Neuron (in vitro differentiated cells): Measurements from ENCODE around the gene GCDH.

Experiments
- H2AFZ ChIP-seq: one replicate; pipeline ENCODE4 v1.6.1; 2013; ENCODE audit warnings: low read depth, mild to moderate bottlenecking, inconsistent platforms, low read length, moderate library complexity
- H3K27me3 ChIP-seq: one replicate; pipeline ENCODE4 v1.6.1; 2013; ENCODE audit warnings: low read length; ENCODE audit not compliant: insufficient read depth
- H3K36me3 ChIP-seq: one replicate; pipeline ENCODE4 v1.6.1; 2013; ENCODE audit warnings: low read length; ENCODE audit not compliant: insufficient read depth
- H3K4me1 ChIP-seq: one replicate; pipeline ENCODE4 v1.6.1; 2013; ENCODE audit warnings: low read length; ENCODE audit not compliant: insufficient read depth
- H3K4me3 ChIP-seq: 2 replicates; pipeline ENCODE4 v1.5.1; 2013; ENCODE audit warnings: mild to moderate bottlenecking, low read length, moderate library complexity
- H3K9me3 ChIP-seq: one replicate; pipeline ENCODE4 v1.6.1; 2013; ENCODE audit warnings: low read length

GCDH gene

DNA sequence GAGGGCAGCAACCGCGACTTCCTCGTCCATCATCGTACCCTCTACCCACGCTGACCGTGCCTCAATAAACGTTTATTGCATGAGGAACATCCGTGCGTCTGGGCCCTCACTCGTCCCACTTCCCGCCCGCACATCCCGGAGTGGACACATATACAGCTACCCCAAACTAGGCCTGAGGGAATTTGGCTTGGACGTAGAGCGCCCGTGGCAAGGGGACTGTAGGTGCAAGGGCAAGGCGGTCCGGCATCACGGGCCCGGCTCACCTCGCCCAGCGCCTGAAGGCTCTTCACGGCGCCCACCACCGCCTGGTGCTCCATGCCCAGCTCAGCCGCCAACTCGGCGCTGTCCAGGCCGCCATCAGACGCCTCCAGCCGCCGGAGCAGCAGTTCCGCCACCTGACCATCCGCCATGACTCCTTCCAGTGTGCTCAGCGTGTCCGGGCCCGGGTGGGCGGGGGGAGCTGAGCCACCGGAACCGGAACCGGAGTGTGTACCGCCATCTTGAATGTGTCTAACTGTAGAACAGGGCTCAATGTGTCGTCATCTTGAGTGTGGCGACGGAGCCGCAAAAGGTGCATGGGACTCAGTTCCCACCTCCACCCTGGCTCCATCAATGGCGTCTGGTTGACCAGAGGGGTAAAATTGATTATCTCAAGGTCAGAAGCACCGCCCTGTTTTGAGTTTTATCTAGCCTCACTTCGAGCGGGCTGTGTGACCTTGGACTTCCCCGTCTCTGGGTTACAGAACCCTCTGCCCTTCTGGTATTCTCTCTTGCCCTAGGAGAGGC, 42.5 kb downstream of the GCDH start, which contains the start of gene FARSA:
Gene FARSA (minus strand): TSS at position 425 of the 786 bp plus-strand sequence. CDS start 15 bp downstream, at position 410.
- H3K9me3 ChIP-seq = no peaks in the 10 kb centered on the region
- H2AFZ ChIP-seq = peak within 1 kb of the TSS; percentile 44
- H3K4me3 ChIP-seq = peak within 1 kb of the TSS; percentile 82
- peaks cover 16% of the 10 kb centered on the region for H3K4me1 ChIP-seq
- peaks cover 22% of the 10 kb centered on the region for H3K36me3 ChIP-seq
- H3K27me3 ChIP-seq = no peaks in the 10 kb centered on the region

GRCh38 chr19:12935071-12935470, 44.1 kb downstream of the GCDH start:
- H3K27me3 ChIP-seq = no peaks in the 10 kb centered on the region
- H2AFZ ChIP-seq = no peak overlapping the region
- peaks cover 13% of the 10 kb centered on the region for H3K36me3 ChIP-seq
- H3K9me3 ChIP-seq = no peaks in the 10 kb centered on the region
- H3K4me3 ChIP-seq = no peak overlapping the region
- H3K4me1 ChIP-seq = peaks cover 25% of the 10 kb centered on the region

GRCh38 chr19:12936582-12936981, 45.6 kb downstream of the GCDH start:
- H2AFZ ChIP-seq = no peak overlapping the region
- no peak overlapping the region for H3K4me3 ChIP-seq

DNA sequence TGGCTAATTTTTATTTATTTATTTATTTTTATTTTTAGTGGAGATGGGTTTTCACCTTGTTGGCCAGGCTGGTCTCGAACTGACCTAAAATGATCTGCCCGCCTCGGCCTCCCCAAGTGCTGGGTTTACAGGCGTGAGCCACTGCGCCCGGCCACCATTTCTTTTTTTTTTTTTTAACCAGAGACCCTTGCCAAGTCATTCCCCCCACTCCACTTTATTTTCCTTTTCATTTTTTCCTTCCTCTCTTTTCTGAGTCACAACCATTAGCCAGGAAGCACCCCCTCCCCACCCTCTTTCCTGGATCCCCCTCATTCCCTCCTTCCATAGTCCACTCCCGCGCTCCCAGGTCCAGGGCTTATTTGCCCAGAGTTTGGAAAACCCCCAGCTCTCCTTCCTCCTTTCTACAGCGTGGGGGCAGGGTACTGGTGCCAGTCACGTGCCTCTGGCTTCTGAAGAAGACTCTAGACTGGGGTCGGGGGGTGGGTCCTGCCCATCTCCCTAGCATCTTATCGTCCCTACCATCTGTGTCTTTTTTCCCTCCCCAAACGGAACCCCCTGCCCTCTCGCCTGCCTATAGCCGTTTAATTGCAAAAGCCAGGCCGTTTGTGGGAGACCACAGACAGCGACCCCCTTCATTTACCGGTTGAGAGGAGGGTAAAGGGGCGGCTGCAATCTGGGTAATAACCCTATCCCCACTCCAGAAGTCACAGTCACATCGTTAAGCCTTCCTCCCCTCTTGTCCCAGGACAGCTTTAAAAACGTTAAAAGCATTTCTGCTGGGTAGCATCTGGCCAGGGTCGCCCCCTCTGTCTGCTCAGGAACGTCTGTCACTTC, 46.4 kb downstream of the GCDH start:
- Histone ChIP-seq H3K4me3 (peak overlapping the region; percentile 83), H2AFZ (peak overlapping the region; percentile 50), H3K27me3 (no peaks in the 10 kb centered on the region), H3K36me3 (peaks cover 26% of the 10 kb centered on the region), H3K9me3 (no peaks in the 10 kb centered on the region), H3K4me1 (peaks cover 29% of the 10 kb centered on the region)

More at GRCh38 chr19:12936582-12936981, 45.6 kb downstream of the GCDH start:
- Histone ChIP-seq H3K9me3 (no peaks in the 10 kb centered on the region), H3K27me3 (no peaks in the 10 kb centered on the region), H3K36me3 (peaks cover 20% of the 10 kb centered on the region), H3K4me1 (peaks cover 30% of the 10 kb centered on the region)

DNA sequence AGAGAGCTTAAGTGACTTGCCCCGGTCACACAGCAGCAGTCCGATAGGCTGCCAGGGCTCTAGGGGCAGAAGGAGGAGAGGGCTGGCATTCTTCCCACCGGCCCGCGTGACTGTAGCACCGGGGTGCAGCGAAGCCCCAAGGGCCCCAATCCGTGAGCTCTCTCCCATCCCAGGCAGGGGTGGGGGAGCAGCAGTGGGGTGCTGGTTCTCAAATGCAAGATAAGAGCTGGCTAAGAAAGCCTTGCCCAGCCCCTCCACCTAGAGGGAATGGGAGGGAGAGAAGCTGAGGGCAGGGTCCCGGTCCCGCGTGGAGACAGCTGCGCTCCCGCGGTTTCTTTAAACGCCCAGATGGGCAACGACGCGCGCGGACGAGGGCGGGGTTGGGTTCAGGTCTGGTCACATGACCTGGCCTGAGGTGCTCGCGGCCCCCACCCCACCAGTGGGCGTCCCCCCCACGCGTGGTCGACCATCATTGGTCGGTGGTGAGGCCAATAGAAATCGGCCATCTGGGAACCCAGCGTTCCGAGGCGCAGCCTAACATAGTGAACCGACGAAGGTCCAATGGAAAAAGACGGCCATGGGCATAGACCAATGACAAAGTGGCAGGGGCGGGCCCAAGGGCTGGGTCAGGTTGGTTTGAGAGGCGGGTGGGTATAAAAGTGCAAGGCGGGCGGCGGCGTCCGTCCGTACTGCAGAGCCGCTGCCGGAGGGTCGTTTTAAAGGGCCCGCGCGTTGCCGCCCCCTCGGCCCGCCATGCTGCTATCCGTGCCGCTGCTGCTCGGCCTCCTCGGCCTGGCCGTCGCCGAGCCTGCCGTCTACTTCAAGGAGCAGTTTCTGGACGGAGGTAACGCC, 47.2 kb downstream of the GCDH start, which contains the start of gene CALR:
Gene CALR (plus strand): TSS at position 683 of the 852 bp plus-strand sequence. CDS start 71 bp downstream, at position 754.
- no peaks in the 10 kb centered on the region for H3K9me3 ChIP-seq
- H3K36me3 ChIP-seq = peaks cover 28% of the 10 kb centered on the region
- peaks cover 24% of the 10 kb centered on the region for H3K4me1 ChIP-seq
- H2AFZ ChIP-seq = peak within 1 kb of the TSS; percentile 50
- peak within 1 kb of the TSS; percentile 83 for H3K4me3 ChIP-seq
- no peaks in the 10 kb centered on the region for H3K27me3 ChIP-seq

GRCh38 chr19:12938779-12939601, 48.0 kb downstream of the GCDH start:
- Histone ChIP-seq H3K4me1 (peaks cover 24% of the 10 kb centered on the region), H3K9me3 (no peaks in the 10 kb centered on the region), H3K27me3 (no peaks in the 10 kb centered on the region), H3K36me3 (peaks cover 37% of the 10 kb centered on the region), H2AFZ (no peak overlapping the region), H3K4me3 (peak overlapping the region; percentile 83)

GRCh38 chr19:12939975-12940423, 49.0 kb downstream of the GCDH start:
- Histone ChIP-seq H3K4me1 (peaks cover 24% of the 10 kb centered on the region), H3K27me3 (no peaks in the 10 kb centered on the region), H3K9me3 (no peaks in the 10 kb centered on the region), H3K4me3 (peak overlapping the region; percentile 83), H2AFZ (no peak overlapping the region), H3K36me3 (peaks cover 45% of the 10 kb centered on the region)

GRCh38 chr19:12940897-12941296, 49.9 kb downstream of the GCDH start:
- H2AFZ ChIP-seq = no peak overlapping the region
- peaks cover 45% of the 10 kb centered on the region for H3K36me3 ChIP-seq
- no peak overlapping the region for H3K4me3 ChIP-seq
- no peaks in the 10 kb centered on the region for H3K27me3 ChIP-seq
- peaks cover 24% of the 10 kb centered on the region for H3K4me1 ChIP-seq
- no peaks in the 10 kb centered on the region for H3K9me3 ChIP-seq

- Histone ChIP-seq H3K4me1 (peaks cover 23% of the 10 kb centered on the region), H2AFZ (no peak overlapping the region), H3K4me3 (no peak overlapping the region), H3K27me3 (no peaks in the 10 kb centered on the region), H3K9me3 (no peaks in the 10 kb centered on the region), H3K36me3 (peaks cover 58% of the 10 kb centered on the region)
These were observed 52.6 kb downstream of the GCDH start for GRCh38 chr19:12943437-12944044.

DNA sequence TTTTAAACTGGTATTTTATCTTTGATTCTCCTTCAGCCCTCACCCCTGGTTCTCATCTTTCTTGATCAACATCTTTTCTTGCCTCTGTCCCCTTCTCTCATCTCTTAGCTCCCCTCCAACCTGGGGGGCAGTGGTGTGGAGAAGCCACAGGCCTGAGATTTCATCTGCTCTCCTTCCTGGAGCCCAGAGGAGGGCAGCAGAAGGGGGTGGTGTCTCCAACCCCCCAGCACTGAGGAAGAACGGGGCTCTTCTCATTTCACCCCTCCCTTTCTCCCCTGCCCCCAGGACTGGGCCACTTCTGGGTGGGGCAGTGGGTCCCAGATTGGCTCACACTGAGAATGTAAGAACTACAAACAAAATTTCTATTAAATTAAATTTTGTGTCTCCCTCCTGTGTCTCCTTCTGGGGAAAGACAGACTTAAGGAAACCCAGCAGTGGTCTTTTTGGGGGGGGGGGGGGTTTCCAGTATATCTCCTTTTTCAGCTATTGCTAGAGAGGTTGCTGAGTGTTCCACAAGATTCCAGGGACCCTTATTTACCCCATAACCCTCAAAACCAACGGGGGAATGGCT, 53.2 kb downstream of the GCDH start:
- H3K4me3 ChIP-seq = no peak overlapping the region
- H2AFZ ChIP-seq = no peak overlapping the region
- no peaks in the 10 kb centered on the region for H3K27me3 ChIP-seq
- H3K36me3 ChIP-seq = peaks cover 65% of the 10 kb centered on the region
- H3K4me1 ChIP-seq = peaks cover 23% of the 10 kb centered on the region
- no peaks in the 10 kb centered on the region for H3K9me3 ChIP-seq

GRCh38 chr19:12945479-12946091, 54.6 kb downstream of the GCDH start, which contains the start of gene RAD23A:
TSS of gene RAD23A (plus strand) at chr19:12945862. CDS start at chr19:12945949, 87 bp downstream.
- Histone ChIP-seq H3K36me3 (peaks cover 66% of the 10 kb centered on the region), H2AFZ (no peak within 1 kb of the TSS), H3K4me1 (peaks cover 10% of the 10 kb centered on the region), H3K4me3 (peak within 1 kb of the TSS; percentile 84), H3K9me3 (no peaks in the 10 kb centered on the region), H3K27me3 (no peaks in the 10 kb centered on the region)
